Measurements from ENCODE around the gene CCNQ. TPM values are rescaled to one million over a fixed set of nuclear protein-coding genes. Genes with fewer than 3 reads are reported as not detected.

The CCNQ gene
- total RNA-seq, 2 donors from 2014 or later: 33.8 to 55.9 TPM

DNA sequence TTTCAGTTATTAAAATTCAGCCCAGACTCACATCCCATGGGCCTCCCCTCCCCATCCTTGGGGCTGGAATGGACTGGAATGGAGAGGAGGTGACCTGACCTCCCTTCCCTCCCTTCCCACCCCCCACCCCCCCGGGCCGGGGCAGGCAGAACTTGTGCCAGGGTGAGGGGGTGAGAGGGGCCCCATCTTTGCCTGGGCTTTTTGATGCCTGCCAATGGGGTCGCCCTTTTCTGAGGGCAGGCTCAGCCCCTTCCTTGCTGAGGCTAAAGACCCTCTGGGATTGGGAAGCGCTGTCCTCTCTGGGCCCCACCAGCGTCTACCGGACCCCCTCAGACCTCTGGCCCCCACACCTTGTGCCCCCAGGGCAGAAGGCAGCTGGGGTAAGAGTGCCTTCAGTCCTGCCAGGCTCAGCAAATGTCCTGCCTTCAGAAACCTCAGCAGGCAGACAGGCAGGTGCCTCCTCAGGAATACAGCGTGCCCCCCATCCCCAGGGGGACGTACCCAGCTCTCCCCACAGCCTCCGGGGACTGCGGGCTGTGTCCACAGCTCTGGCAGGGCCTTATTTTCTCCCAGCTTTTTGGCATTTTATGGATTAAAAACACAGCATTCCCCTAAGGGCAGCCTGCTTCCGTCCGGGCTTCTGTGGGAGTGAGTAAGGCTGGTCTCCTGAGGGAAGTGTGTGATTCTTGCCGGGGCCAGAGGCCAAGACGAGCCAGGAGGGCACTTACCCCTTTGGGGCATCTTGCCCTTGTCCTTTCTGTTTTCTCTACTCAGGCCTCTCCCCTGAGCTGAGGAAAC, 12.6 kb upstream of the CCNQ start:
- no peaks in the 10 kb centered on the region for H3K9me3 ChIP-seq
- H3K27ac ChIP-seq: no peak overlapping the region
- intact Hi-C loops (cut with DNase I): loop anchor here (10.0 kb wide), 1 partner anchor 53 kb away; no protein-coding TSS in a partner anchor
- WGBS: 82% methylated on average over 8 of the region's 14 CpGs
- TF ChIP-seq POLR2A (IDR thresholded peaks at IDR 0.05): no peak
- no peak for TF ChIP-seq POLR2AphosphoS5 (IDR thresholded peaks at IDR 0.05)
- TF ChIP-seq, protein P1, sequence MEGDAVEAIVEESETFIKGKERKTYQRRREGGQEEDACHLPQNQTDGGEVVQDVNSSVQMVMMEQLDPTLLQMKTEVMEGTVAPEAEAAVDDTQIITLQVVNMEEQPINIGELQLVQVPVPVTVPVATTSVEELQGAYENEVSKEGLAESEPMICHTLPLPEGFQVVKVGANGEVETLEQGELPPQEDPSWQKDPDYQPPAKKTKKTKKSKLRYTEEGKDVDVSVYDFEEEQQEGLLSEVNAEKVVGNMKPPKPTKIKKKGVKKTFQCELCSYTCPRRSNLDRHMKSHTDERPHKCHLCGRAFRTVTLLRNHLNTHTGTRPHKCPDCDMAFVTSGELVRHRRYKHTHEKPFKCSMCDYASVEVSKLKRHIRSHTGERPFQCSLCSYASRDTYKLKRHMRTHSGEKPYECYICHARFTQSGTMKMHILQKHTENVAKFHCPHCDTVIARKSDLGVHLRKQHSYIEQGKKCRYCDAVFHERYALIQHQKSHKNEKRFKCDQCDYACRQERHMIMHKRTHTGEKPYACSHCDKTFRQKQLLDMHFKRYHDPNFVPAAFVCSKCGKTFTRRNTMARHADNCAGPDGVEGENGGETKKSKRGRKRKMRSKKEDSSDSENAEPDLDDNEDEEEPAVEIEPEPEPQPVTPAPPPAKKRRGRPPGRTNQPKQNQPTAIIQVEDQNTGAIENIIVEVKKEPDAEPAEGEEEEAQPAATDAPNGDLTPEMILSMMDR (IDR thresholded peaks at IDR 0.05): no peak
- no peak overlapping the region for H3K4me3 ChIP-seq
- no peaks in the 10 kb centered on the region for H3K4me1 ChIP-seq (replicated peaks)
- no peak for DNase-seq (ENCODE audit: low spot score)
- H3K27me3 ChIP-seq (replicated peaks; ENCODE audit: insufficient read depth): no peaks in the 10 kb centered on the region
- no peaks in the 10 kb centered on the region for H3K36me3 ChIP-seq

DNA sequence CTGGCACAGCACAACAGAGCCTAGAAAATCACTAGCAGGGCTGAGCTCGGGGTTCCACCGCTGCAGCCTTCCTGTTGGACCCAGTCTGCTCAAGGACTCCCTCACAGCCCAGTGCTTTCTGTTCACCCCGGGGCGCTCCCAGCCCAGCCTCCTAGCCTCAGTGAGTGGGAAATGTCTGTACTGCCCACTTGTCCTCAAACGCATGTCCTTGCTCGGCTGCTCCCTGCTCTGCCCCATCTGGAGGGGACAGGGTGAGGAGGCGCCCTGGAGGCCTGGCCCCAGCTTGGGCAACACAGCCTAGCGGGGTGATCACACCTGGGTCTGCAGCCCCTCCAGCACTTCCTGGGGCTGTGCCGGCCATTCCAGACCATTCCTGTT, 11.9 kb upstream of the CCNQ start:
- intact Hi-C loops (cut with DNase I): loop anchor here (10.0 kb wide), 1 partner anchor 54 kb away; no protein-coding TSS in a partner anchor
- Histone ChIP-seq H3K4me1 (replicated peaks) (no peaks in the 10 kb centered on the region), H3K27me3 (replicated peaks; ENCODE audit: insufficient read depth) (no peaks in the 10 kb centered on the region), H3K27ac (no peak overlapping the region), H3K9me3 (no peaks in the 10 kb centered on the region), H3K36me3 (no peaks in the 10 kb centered on the region), H3K4me3 (no peak overlapping the region)
- WGBS: 58% methylated on average over 4 of the region's 9 CpGs
- TF ChIP-seq POLR2AphosphoS5 (IDR thresholded peaks at IDR 0.05): no peak
- no peak for TF ChIP-seq POLR2A (IDR thresholded peaks at IDR 0.05)
- TF ChIP-seq, protein P1 (IDR thresholded peaks at IDR 0.05): no peak
- no peak for DNase-seq (ENCODE audit: low spot score)

GRCh38 chrX:153609917-153610835, 11.2 kb upstream of the CCNQ start:
- TF ChIP-seq POLR2A (IDR thresholded peaks at IDR 0.05) (no peak), POLR2AphosphoS5 (IDR thresholded peaks at IDR 0.05) (no peak)
- TF ChIP-seq, protein P1 (IDR thresholded peaks at IDR 0.05): peak; percentile 45 to 70 (median 60)
- intact Hi-C loops (cut with DNase I): loop anchor here (10.0 kb wide), 1 partner anchor 55 kb away; no protein-coding TSS in a partner anchor
- Histone ChIP-seq H3K9me3 (no peaks in the 10 kb centered on the region), H3K27me3 (replicated peaks; ENCODE audit: insufficient read depth) (no peaks in the 10 kb centered on the region), H3K36me3 (no peaks in the 10 kb centered on the region), H3K4me1 (replicated peaks) (no peaks in the 10 kb centered on the region), H3K4me3 (peak overlapping the region; percentile 17 to 27), H3K27ac (no peak overlapping the region)
- peak; percentile 27 for DNase-seq (ENCODE audit: low spot score)
- WGBS: 11% methylated on average over 20 of the region's 63 CpGs

GRCh38 chrX:153608806-153609205, 9.9 kb upstream of the CCNQ start:
- TF ChIP-seq POLR2A (IDR thresholded peaks at IDR 0.05) (no peak), POLR2AphosphoS5 (IDR thresholded peaks at IDR 0.05) (no peak)
- TF ChIP-seq, protein P1 (IDR thresholded peaks at IDR 0.05): no peak

More at GRCh38 chrX:153608806-153609205, 9.9 kb upstream of the CCNQ start:
- H3K4me1 ChIP-seq (replicated peaks): no peaks in the 10 kb centered on the region
- DNase-seq (ENCODE audit: low spot score): no peak
- intact Hi-C loops (cut with DNase I): no loop called here
- H3K27ac ChIP-seq: no peak overlapping the region
- H3K4me3 ChIP-seq: no peak overlapping the region
- H3K9me3 ChIP-seq: no peaks in the 10 kb centered on the region
- H3K27me3 ChIP-seq (replicated peaks; ENCODE audit: insufficient read depth): no peaks in the 10 kb centered on the region
- 85% methylated on average over 4 of the region's 4 CpGs for WGBS
- no peaks in the 10 kb centered on the region for H3K36me3 ChIP-seq
